Measurements from ENCODE around the gene NDUFA11. TPM values are rescaled to one million over a fixed set of nuclear protein-coding genes. Genes with fewer than 3 reads are reported as not detected.
"Not testable (repeated sequence)": the region's sequence is repeated elsewhere in the genome, so short reads cannot be mapped to it uniquely, and the experiment has no call there.

NDUFA11 gene
- total RNA-seq, 1 donor from 2014 or later: 303 TPM

DNA sequence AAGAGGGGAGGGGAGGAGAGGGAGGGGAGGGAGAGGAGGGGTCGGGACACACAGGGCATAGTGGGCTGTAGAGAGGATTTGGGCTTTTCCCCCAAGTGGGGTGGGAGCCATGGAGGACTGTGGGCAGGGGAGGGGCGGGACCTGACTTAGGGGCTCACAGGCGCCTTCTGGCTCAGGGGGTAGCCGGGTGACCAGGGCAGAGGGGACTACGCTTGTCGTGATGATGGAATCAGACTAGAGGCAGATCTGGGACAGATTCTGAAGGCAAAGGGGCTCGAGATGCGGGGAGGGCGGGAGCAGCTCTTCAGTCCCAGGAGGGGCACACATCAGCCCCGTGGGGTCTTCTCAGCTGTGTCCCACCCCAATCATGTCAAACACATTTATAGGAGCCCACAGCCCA, 13.5 kb downstream of the NDUFA11 start:
- no peak for DNase-seq (ENCODE audit: low read depth, low spot score)

DNA sequence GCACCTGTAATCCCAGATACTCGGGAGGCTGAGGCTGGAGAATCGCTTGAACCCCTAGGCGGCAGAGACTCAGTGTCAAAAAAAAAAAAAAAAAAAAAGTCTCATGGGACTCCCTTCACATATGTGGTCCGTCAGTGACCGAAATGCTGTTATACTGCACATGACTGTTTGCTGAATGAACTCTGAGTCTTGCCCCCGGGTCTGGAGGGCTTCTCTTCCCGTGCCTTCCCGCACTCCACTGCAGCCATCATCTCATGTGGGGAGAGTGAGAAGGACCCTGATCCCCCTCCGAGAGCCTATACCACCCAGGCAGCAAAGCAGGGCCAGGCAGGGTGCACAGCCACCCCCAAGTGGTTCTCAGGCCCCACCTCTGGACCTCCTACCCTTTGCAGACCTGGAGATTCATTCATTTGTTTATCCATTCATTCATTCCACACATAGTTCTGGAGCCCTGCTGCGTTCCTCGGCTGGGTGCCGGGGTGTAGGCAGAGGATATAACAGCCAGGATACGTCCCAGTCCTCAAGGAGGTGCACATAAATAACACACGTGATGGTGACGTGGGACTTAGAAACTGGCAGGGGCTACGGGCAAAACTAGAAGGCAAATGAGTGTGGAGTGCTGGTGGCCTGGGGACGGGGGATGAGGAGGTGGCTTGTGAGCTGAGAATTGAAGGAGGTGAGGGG, 14.2 kb downstream of the NDUFA11 start:
- no peak for DNase-seq (ENCODE audit: low read depth, low spot score)

DNA sequence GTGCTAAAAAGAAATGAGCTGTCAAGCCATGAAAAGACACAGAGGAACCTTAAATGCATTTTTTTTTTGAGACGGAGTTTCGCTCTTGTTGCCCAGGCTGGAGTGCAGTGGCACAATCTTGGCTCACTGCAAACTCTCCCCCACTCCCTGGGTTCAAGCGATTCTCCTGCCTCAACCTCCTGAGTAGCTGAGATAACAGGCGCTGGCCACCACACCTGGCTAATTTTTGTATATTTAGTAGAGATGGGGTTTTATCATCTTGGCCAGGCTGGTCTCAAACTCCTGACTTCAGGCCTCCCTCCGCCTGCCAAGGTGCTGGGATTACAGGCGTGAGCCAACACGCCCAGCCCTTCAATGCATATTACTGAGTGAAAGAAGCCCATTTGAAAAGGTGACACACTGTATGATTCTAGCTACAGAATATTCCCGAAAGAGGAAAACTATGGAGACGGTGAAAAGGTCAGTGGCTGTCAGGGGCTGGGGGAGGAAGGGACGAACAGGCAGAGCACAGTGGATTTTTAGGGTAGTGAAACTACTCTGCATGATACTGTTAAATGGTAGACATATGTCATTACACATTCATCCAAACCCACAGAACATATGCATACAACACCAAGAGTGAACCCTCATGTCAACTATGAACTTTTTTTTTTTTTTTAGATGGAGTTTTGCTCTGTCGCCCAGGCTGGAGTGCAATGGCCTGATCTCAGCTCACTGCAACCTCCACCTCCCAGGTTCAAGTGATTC, 19.4 kb downstream of the NDUFA11 start:
- not testable (repeated sequence) for DNase-seq (ENCODE audit: low read depth, low spot score)

DNA sequence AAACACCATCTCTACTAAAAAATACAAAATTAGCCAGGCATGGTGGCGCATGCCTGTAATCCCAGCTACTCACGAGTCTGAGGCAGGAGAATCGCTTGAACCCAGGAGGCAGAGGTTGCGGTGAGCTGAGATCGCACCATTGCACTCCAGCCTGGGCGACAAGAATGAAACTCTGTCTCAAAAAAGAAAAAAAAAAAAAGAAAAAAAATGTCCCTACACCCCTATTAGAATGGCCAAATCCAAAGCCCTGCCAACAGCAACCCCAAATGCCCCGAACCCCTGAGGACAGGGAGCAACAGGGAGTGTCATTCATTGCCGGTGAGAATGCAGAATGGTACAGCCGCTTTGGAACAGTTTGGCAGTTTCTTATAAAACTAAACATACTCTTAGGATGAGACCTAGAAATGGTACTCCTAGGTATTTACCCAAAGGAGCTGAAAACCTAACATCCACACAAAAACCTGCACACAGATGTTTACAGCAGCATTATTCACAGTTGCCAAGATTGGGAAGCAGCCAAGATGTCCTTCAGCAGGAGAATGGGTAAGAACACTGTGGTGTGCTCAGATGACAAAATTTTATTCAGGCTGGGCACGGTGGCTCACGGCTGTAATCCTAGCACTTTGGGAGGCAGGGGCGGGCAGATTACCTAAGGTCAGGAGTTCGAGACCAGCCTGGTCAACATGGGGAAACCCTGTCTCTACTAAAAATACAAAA, 20.3 kb downstream of the NDUFA11 start:
- DNase-seq (ENCODE audit: low read depth, low spot score): not testable (repeated sequence)

DNA sequence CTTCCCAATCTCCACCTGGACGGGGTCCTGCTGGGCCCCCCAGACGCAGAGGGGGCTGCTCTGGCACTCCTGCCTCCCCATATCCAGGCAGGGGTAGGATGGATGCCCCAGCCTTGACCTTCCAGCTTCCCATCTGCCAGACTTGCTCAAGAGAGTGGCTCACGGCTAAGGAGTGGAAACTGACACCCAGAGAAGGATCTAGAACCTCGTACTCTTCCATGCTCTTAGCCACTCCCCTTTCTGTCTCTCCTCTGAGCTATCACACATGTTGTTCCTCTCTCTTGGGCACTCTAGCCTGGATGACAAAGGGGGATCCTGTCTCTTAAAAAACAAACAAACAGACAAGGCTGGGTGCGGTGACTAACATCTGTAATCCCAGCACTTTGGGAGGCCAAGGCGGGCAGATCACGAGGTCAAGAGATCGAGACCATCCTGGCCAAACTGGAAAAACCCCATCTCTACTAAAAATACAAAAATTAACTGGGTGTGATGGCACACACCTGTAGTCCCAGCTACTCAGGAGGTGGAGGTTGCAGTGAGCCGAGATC, 21.1 kb downstream of the NDUFA11 start:
- DNase-seq (ENCODE audit: low read depth, low spot score): no peak

DNA sequence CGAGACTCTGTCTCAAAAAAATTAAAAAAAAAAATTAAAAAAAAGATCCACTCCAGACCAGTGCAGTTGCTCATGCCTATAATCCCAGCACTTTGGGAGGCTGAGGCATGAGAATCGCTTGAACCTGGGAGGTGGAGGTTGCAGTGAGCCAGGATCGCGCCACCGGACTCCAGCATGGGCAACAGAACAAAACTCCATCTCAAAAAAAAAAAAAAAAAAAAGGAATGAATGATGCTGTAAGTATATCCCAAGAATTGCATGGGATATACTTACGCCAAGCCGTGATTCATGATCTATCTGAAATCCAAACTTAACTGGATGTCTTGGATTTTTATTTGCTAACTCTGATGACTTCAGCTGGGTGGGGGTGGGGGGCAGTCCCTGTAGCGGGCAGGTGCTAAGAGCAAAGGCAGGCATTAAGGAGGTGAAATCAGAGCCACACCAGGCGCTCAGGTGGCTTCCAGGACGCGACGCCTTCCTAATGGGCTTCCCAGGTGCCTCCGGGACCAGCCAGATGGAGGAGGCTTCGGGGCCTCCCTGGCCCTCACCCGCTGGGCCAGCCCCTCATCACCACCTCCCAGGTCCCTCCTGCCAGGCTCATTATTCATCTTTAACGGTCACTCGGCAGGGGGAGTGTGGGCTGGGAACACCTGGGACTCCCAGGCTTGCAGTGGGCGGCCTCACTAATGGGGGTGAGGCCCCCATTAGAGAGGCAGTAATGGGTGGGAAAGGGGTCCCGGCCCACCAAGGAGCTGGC, 21.9 kb downstream of the NDUFA11 start:
- DNase-seq (ENCODE audit: low read depth, low spot score): no peak

DNA sequence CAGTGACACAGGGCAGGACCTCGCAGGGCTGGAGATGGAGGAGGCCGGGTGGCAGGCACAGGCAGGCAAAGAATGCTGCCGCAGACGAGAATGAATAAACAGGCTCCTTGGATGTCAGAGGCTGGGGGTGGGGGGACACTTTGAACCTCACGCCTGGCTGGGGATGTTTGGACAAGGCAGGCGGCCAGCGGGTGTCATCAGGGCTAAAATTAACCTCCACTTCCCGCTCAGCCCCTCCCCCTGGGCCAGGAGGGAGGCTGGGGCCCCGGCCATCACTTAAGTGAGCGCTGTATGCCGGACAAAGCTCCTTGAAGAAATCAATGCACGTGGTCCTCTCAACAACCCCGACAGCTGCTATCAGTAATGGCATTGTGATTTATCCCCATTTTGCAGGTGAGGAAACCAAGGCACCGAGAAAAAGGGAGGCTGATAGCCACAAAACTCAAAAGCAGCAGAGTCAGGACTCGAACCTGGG, 22.9 kb downstream of the NDUFA11 start:
- DNase-seq (ENCODE audit: low read depth, low spot score): no peak

DNA sequence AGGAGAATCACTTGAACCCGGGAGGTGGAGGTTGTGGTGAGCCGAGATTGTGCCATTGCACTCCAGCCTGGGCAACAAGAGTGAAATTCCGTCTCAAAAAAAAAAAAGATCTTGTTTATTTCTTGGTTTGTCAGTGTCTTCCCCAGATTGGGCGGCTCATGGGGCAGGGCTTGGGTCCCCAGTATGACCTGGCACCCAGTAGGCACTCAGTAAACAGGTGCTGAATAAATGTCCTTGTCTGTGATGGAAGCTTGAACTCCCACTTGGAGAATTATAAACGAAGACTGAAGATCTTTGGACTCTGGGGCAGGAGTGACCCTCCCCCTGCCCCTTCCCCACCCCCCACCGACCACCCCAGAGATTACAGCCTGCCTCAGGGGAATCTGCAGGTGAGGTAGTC, 23.4 kb downstream of the NDUFA11 start:
- DNase-seq (ENCODE audit: low read depth, low spot score): no peak

DNA sequence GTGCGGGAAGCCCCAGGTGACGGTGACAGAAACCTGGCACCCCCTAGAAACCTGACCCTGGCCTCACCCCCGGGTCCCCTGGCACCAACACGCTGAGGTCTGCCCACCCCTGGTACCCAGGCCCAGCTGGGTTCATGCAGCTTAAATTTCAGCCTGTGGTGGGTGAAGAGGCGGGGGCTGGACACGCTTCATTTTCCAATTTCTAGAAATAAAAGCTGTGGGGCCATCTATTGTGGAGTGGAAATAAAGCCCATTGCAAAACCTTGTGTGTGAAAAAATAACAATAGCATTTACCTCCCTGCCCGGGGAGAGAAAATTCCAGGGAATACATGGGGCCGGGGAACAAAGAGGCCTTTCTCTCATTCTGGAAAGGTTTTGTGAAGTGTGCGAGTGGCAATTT, 25.7 kb downstream of the NDUFA11 start:
- no peak for DNase-seq (ENCODE audit: low read depth, low spot score)

DNA sequence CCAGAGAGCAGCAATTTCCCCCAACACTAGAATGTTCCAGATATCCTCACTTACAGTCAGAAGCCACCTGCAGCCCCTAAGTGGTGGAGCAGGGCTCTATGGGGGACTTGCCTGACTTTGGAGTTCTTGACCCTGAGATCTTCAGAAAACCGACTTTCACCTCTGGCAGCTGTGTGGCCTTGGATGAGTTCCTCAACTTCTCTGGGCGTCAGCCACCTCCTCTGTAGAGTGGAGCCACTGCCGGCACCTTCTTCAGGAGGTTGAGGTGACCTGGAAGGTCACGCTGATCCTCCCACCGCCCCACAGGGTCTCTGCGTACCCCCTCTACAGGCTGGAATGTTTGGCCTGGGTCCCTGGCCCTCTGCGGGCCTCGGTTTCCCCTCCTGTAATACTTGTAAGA, 26.2 kb downstream of the NDUFA11 start:
- no peak for DNase-seq (ENCODE audit: low read depth, low spot score)

DNA sequence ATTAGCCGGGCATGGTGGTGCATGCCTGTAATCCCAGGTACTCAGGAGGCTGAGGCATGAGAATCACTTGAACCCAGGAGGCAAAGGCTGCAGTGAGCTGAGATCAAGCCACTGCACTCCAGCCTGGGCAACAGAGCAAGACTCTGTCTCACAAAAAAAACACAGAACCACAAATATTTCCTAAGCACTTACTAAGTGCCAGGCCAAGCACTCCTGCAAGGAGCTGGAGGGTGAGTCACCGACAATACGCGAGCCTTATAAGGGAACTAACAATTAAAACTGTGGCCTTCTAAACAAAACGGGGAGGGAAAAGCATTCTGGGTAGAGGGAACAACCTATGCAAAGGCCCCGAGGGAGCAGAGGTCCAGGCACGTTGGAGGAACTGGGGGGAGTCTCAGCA, 29.1 kb downstream of the NDUFA11 start:
- DNase-seq (ENCODE audit: low read depth, low spot score): not testable (repeated sequence)

DNA sequence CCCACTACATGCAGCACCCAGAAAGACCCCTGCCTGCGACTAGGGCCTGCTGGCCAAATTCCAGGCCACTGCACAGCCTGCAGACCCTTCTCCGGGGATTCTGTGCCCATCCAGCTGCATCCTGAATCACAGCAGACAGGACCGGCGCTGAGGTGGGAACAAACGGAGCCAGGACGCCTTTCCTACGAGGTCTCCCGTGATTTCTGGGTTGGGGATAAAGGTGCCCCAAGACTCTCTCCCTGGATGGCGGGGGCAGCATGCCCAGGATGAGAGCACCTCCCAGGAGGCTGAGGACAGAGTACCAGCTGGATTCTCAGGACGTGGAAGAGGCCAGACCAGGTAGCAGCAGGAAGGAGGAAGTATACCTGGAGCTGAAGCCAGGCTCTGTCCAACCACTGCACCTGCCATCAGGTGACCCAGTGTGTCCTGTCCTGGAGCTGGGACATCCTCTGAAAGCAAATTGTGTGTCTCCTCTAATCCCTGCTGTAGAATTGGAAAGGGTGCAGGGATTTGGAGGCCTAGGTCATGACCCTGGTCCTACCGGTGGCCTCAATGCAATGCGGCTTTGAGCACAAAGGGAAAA, 29.9 kb downstream of the NDUFA11 start:
- DNase-seq (ENCODE audit: low read depth, low spot score): no peak

DNA sequence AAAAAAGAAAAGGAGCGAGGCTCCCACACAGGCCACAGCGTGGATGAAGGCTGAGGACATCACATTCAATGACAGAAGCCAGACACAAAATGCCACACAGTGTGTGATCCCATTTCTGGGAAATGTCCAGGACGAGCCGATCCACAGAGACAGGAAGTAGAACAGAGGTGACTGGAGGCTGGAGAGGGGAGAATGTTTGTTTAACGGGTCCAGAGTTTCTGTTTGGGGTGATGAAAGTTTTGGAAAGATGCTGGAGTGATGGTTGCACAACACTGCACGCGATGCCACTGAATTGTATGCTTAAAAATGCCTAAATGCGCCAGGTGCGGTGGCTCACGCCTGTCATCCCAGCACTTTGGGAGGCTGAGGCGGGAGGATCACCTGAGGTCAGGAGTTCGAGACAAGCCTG, 32.6 kb downstream of the NDUFA11 start:
- no peak for DNase-seq (ENCODE audit: low read depth, low spot score)

DNA sequence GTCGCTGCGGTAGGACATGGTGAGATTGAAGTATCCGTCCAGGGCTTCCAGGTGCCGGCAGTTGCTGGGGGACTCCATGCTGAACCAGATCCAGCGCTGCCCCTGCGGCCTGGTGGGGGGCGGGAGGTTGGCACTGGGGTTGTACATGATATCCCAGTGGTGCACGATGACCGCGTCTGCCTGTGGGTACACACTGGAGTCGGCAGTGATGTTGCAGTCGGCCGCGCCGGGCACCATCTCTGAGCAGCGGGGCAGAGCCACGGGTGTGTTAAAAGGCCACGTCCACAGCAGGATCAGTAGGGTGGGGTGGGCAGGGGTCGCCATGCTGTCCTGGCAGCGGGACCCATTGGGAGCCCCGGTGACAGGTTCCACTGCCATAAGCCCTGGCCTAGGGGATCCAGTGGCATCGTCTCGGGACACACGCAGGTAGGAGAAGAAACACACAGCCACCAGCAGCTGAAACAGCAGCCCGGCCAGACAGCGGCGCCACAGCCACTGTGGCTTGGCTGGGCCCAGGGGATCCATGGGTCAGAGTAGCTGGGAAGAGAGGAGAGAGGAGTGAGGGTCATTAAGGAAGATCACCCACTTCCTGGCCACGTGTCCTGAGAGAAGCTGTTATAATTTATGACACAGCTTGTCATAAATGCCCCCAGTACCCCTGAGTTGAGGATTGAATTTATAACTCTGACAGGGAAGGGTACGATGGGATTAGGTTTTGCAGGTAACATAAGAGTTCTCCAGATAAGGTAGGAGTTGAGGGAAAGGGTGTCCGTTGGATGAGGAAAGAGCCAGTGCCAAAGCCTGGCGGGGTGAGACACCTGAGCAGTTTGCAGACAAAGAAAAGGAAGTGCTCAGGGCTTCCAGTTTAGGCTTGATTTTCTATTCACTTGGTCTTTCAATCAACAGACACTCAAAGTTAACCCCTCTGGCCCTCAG, 36.1 kb downstream of the NDUFA11 start:
- DNase-seq (ENCODE audit: low read depth, low spot score): no peak

DNA sequence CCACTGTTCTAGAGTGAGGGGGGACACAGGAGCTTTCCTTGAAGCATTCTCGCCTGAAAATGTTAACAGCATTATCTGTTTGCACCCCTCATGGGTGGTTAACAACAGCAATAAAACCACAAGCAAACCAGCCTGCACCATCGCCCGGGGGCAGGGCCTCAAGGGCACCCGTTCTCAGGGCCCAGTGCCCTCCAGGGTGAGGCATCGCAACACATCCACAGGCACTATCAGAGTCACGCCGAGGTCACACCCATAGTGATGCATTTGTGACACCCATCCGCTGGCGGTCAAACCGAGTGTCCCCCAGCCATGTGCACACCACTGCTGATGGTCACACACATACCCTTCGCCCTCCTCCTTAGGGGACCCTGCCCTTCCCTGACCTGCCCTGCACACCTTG, 37.8 kb downstream of the NDUFA11 start:
- no peak for DNase-seq (ENCODE audit: low read depth, low spot score)

DNA sequence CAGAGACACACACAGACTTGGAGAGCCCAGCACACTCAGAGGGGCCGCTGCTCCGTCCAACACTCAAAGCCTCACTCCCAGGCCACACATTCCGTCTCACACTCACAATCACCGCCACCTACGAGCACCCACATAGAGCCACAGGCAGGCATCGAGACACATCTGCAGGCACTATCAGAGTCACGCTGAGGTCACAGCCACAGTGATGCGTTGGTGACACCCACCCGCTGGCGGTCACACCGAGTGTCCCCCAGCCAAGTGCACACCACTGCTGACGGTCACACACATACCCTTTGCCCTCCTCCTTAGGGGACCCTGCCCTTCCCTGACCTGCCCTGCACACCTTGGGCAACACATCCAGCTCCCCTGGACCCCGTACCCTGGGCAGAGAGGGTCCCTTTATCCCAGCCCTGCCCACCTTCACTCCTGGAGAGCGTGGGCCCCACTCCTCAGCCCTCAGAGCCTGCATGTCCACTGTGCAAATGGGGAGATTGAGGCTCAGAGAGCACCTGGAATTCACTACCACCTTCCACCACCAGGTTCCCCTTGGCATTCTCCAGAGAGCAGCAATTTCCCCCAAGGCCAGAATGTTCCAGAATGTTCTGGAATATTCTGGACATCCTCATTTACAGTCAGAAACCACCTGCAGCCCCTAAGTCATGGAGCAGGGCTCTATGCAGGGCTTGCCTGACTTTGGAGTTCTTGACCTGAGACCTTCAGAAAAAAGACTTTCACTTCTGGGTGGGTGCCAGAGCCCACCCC, 38.7 kb downstream of the NDUFA11 start:
- DNase-seq (ENCODE audit: low read depth, low spot score): no peak

DNA sequence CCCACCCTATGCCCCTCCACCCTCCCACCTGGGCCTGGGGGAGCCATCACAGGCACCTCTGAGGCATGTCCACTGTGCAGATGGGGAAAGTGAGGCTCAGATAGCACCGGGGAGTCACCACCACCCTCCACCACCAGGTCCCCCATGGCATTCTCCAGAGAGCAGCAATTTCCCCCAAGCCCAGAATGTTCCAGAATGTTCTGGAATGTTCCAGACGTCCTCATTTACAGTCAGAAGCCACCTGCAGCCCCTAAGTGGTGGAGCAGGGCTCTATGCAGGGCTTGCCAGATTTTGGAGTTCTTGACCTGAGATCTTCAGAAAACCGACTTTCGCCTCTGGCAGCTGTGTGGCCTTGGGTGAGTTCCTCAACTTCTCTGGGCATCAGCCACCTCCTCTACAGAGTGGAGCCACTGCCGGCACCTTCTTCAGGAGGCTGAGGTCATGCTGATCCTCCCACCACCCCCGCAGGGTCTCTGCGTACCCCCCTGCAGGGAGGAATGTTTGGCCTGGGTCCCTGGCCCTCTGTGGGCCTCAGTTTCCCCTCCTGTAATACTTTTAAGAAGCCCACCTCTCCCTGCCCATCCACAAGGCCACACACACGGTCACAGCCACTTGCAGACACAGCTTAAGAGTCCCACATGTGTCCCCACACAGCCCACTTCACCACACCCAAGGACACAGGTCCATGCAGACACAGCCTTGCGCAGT, 39.4 kb downstream of the NDUFA11 start:
- no peak for DNase-seq (ENCODE audit: low read depth, low spot score)

DNA sequence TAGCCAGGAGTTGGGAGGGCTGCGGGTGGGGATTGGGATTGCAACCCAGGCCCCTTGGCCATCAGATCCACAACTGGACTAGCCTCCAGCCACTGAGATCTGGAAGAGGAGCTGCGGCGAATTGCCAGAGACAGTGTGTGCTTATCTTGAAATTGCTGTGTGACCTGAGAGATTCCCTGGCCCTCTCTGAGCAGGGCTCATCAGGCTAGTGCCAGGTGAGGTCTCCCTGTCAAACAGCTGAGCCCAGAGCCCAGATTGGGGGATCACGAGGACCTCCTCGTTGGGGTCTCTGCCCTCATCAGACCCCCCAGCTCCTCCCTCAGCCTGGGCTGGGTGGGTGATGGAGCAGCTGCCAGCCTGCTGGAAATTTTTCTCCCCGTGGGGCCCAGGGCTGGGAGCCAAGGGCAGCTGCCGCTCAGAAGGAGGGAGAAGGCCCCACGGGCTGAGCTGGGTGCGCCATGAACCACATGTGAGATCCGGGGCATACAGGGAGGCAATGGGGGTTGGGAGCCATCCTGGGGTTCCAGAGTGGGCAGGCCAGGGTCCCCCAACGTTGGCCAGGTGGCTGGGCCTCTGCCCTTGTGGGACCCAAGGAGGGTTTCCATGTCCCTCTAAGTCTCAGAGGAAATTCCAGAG, 40.4 kb downstream of the NDUFA11 start:
- DNase-seq (ENCODE audit: low read depth, low spot score): no peak

All from pulmonary artery endothelial cell (primary cell).